Stimulated activated naive CD4-positive, alpha-beta T cell (primary cell): Measurements from ENCODE around the gene RBM15.

Source experiments
- DNase-seq, 6 experiments: peaks; one replicate each; lab custom pipeline; 2025; lab: John Stamatoyannopoulos, UW

Gene RBM15

GRCh38 chr1:110338886-110339406, at the start of gene RBM15:
Gene RBM15 (plus strand): TSS chr1:110339377. CDS start chr1:110339406, 29 bp downstream.
- DNase-seq: peak; percentile 98 to 100 (median 99)

- DNase-seq: no peak
Observed at GRCh38 chr1:110291241-110292030, 47.7 kb upstream of the RBM15 start.

- DNase-seq: no peak
Observed at GRCh38 chr1:110292031-110292741, 47.0 kb upstream of the RBM15 start.

GRCh38 chr1:110293601-110294104, 45.5 kb upstream of the RBM15 start:
- DNase-seq: no peak

GRCh38 chr1:110294308-110294707, 44.9 kb upstream of the RBM15 start:
- DNase-seq: no peak

GRCh38 chr1:110298991-110299390, 40.2 kb upstream of the RBM15 start:
- DNase-seq: no peak

GRCh38 chr1:110300412-110301085, 38.6 kb upstream of the RBM15 start:
- no peak for DNase-seq

- no peak for DNase-seq
Observed at GRCh38 chr1:110302836-110303235, 36.3 kb upstream of the RBM15 start.

GRCh38 chr1:110305900-110306420, 33.2 kb upstream of the RBM15 start:
- DNase-seq: no peak

- DNase-seq: no peak
Observed at GRCh38 chr1:110307239-110307974, 31.8 kb upstream of the RBM15 start.

- DNase-seq: no peak
Observed at GRCh38 chr1:110308247-110308646, 30.9 kb upstream of the RBM15 start.

GRCh38 chr1:110309139-110309538, 30.0 kb upstream of the RBM15 start:
- DNase-seq: no peak

GRCh38 chr1:110309767-110310166, 29.4 kb upstream of the RBM15 start:
- DNase-seq: no peak

GRCh38 chr1:110310300-110310699, 28.9 kb upstream of the RBM15 start:
- no peak for DNase-seq

- DNase-seq: peak; percentile 57 to 78 (median 66)
Observed at GRCh38 chr1:110312188-110313121, 26.7 kb upstream of the RBM15 start.

- no peak for DNase-seq
Observed at GRCh38 chr1:110316735-110317134, 22.4 kb upstream of the RBM15 start.

- no peak for DNase-seq
Observed at GRCh38 chr1:110318046-110318445, 21.1 kb upstream of the RBM15 start.

GRCh38 chr1:110319332-110320167, 19.6 kb upstream of the RBM15 start:
- no peak for DNase-seq

- no peak for DNase-seq
Observed at GRCh38 chr1:110320168-110320518, 19.0 kb upstream of the RBM15 start.
